GM18499 (cell line): ENCODE data around the gene SLC4A1.
"Not testable (repeated sequence)": the region's sequence is repeated elsewhere in the genome, so short reads cannot be mapped to it uniquely, and the experiment has no call there.

ENCODE experiments used
- ATAC-seq: cut with Tn5 transposase; IDR thresholded peaks from one replicate; pipeline ENCODE4 v1.9.1; 2021; ENCODE audit warnings: moderate number of reproducible peaks; ENCODE audit not compliant: insufficient read depth, unreplicated experiment

The SLC4A1 gene

GRCh38 chr17:44258811-44259351 is 9.1 kb downstream of the SLC4A1 start:
- no peak for ATAC-seq

GRCh38 chr17:44257815-44258760 is 9.8 kb downstream of the SLC4A1 start:
- no peak for ATAC-seq

DNA sequence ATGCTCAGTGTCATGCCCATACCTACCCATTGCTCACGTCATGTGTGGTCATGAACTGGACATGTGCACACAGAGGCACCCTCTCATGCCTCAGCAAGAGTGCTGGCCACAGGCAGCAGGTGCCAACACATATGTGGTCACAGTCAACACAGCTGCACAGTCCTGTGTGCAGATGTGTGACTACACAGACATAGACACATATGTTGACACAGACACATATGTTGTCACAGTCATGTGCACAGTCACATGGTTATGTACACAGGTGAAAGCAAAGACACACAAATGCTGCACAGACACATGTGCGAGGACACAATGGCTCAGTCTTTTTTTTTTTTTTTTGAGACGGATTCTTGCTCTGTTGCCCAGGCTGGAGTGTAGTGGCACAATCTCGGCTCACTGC is 11.3 kb downstream of the SLC4A1 start:
- no peak for ATAC-seq

GRCh38 chr17:44255915-44256314 is 12.0 kb downstream of the SLC4A1 start:
- no peak for ATAC-seq

DNA sequence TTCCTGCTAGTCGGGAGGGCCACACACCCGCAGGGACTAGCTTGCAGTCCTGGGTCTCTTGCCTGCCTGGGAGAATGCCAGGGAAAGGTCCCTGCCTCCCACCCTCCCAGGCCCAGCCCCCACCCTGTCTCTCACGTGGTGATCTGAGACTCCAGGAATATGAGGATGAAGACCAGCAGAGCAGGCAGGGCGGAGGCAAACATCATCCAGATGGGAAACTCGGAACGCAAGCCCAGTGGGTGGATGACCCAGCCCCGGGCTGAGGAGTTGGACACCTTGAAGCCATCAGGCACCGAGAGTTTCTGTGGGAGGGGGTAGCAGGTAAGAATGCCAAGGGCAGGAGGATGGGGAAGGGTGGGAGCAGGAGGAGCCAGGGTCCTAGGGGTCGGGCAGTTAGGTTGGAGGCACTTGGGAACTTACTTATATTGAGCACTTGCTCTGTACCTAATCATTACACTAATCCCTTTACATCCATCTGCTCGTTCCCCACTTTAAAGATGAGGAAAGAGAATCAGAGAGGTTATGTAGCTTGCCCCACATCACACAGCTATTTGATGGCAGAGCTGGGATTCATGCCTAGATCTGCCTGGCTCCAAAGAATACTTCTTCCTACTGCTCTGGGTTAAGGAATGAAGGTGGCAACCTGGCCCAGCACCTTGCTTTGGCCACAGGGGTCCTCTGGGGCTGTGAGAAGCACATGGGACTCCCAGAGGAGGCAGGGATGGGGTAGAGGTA is 13.4 kb downstream of the SLC4A1 start:
- ATAC-seq: no peak

DNA sequence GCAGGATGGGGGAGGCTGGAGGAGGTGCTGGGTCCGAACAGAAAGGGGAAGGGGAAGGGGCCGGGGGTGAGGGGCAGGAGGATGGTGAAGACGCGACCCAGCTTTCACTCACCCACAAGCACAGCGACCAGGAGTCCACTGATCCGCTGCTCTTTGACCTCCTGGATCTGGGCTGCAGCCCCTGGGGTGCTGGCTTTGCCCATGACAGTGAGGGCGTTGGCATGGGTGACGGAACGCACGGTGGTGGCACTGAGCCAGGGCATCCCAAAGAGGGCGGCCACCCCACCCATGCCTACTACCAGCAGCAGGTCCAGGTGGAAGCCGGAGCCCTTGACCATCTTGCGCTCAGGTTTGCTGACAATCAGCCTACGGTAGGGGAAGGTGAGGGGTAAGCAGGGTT is 14.9 kb downstream of the SLC4A1 start:
- no peak for ATAC-seq

GRCh38 chr17:44251062-44251461 is 16.9 kb downstream of the SLC4A1 start:
- no peak for ATAC-seq

DNA sequence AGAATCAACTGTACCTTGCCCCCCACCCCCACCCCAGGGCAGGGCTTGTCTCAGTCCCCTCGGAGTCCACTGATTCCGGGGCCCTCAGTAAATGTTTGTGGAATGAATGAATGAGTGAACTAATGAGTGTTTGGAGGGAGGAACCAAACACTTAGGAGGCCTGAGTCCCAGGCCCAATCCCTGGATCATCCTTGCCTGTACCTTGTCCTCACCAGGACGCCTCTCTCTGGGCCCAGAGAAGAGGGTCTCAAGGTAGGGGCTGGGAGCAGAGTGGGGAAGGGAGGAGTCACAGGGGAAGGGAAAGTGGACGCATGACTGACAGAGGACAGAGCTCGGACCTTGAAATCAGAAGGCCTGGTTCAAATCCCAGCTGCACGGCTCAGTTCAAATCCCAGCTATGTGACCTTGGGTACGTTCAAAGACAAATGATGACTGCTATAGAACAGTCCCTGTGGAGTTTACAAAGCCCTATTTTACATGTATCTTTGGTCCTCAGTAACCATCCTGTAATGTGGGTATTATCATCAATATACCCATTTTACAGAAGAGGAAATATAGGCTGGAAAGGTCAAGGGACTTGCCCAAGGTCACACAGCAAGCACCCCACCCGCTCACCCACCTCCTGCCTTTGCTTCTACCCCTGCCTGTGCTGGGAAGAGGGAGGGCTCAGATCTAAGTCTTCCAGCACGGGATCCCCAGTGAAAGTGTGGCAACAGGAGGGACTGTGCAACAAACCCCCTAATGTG is 18.3 kb downstream of the SLC4A1 start:
- ATAC-seq: no peak

DNA sequence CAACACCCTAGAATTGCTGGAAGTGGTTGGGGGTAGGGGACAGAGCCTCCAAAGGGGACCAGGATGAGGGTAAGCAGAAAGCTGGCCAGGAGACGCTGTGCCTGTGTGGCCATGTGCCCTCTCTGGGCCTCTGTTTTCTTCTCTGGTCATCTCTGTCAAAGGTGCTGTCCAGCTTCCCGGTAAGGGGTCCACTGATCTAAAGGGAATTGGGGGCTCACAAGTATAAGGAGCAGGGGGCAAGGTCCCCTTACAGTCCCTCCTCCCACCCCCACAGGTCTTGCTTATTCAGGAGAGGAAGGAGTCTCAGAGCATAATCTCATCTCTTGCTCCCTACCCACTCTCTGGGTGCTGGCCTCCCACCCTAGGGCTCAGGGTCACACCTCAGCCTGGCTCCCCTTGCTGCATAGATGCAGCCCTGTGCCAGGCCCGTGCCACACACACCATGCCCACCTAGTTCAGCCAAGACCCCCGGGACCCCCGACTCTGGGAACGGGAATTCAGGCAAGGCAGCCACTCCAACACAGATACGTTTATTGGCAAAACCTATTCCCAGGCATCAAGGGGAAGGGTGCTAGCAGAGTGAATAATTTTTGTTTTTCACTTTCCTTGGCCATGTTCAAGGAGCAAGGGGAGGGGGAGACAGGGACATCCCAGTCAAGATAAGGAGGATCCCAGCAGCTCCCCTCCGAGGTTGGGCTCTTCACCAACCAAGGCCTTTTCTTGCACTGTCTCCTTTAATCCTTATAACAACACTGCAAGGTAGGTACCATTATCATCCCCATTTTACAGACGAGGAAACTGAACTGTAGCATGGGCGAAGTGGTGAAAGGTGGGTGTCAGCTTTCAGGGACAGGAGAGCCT is 19.8 kb downstream of the SLC4A1 start:
- no peak for ATAC-seq

DNA sequence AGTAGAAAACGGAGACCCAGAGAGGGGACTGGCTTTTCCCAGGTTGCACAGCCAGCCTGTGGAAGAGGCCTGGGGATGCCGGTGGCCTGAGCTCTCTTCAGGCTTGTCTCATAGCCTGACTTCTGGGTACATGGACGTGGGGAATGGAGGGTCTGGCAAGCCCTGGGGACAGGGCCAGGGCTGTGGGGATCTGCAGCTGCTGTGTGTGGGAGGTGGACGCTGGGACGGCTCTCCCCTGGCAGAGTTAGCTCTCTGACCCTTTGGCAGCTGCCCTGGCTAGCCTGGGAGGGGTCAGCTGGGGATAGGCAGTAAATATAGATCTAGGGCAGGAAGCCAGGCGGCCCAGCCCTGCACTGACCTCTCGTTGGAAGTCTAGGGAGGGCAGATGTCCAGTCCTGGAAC is 20.5 kb downstream of the SLC4A1 start:
- no peak for ATAC-seq

- no peak for ATAC-seq
Observed at GRCh38 chr17:44241106-44241624, 26.8 kb downstream of the SLC4A1 start.

- not testable (repeated sequence) for ATAC-seq
Observed at GRCh38 chr17:44237886-44238285, 30.0 kb downstream of the SLC4A1 start.

DNA sequence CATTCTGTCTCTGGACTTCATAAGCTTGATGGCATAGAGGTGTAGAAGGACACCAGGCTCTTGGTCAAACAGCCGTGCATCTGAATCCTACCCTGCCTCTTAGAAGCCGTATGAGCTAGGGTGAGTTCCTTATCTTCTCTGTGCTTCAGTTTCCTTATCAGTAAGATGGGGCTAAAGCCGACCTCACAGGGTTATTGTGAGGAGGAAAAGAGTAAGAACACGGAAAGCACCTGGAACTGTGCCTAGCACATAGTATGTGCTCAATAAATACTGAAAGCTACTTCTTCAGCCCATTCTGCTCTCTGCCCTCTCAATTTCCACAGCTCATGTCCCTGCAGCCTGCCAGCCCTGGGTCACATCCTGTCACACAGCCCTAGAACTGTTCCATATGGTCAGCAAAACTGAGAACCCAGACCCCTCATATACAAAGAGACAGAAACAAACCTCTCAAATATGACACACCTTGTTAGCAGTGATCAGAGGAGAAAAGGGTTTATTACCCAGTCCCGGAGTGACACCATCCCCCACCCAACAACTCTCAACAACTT is 31.4 kb downstream of the SLC4A1 start:
- ATAC-seq: no peak

GRCh38 chr17:44235583-44235936 is 32.4 kb downstream of the SLC4A1 start:
- ATAC-seq: no peak

- no peak for ATAC-seq
Observed at GRCh38 chr17:44233582-44233981, 34.4 kb downstream of the SLC4A1 start.

DNA sequence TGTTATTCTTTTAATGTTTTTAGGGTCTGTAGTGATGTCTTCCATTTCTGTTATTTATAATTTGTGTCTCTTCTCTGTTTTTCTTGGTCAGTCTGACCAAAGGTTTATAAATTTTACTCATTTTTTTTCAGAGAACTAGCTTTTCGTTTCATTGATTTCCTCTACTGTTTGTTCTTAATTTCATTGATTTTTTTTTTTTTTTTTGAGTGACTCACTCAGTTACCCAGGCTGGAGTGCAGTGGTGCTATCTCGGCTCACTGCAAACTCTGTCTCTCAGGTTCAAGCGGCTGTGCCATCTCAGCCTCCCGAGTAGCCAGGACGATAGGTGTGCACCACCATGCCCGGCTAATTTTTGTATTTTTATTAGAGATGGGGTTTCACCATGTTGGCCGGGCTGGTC is 35.9 kb downstream of the SLC4A1 start:
- no peak for ATAC-seq

- no peak for ATAC-seq
Observed at GRCh38 chr17:44230140-44230539, 37.8 kb downstream of the SLC4A1 start.

- ATAC-seq: no peak
Observed at GRCh38 chr17:44229090-44229489, 38.8 kb downstream of the SLC4A1 start.

DNA sequence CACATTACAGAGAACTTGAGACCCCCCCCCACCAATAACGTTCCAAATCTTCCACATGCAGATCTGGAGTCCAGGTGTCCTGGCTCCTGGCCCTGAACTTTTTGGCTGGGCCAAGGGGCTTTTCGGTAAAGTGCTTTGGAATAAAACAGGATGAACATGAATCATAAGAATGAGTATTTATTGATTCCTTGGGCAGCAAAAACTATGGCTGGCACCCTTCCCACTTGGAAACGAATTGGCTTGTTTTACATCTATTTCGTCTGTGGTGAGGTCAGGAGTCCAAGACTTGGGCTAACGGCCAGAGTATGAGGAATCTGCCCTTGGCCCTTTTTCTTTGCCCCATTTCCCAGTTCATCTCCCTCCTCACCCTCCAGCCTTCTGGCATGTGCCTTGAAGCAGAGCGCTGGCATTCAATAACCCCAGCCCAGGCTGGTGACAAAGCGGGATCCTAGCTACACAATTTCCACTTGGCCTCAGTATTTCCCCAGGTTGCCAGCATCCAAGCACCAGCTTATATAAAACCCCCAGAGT is 44.3 kb downstream of the SLC4A1 start:
- no peak for ATAC-seq
